IPS-18a (cell line): ENCODE measurements around the gene C12orf43.

Source experiments
- H3K27ac ChIP-seq: one replicate; pipeline ENCODE4 v1.5.1; 2013; ENCODE audit warnings: low read length
- H3K27me3 ChIP-seq: one replicate; pipeline ENCODE4 v1.6.1; 2013; ENCODE audit warnings: mild to moderate bottlenecking, low read length; ENCODE audit not compliant: control insufficient read depth, insufficient read depth
- H3K36me3 ChIP-seq: one replicate; pipeline ENCODE4 v1.6.1; 2013; ENCODE audit warnings: low read depth, low read length; ENCODE audit not compliant: control insufficient read depth
- H3K4me1 ChIP-seq: one replicate; pipeline ENCODE4 v1.6.1; 2013; ENCODE audit warnings: low read depth, low read length; ENCODE audit not compliant: control insufficient read depth
- H3K4me3 ChIP-seq: one replicate; pipeline ENCODE4 v1.5.1; 2013; ENCODE audit warnings: low read length
- H3K9ac ChIP-seq: one replicate; pipeline ENCODE4 v1.6.1; 2013; ENCODE audit warnings: mild to moderate bottlenecking, low read length, moderate library complexity
- H3K9me3 ChIP-seq: one replicate; pipeline ENCODE4 v1.6.1; 2013; ENCODE audit warnings: low read depth, low read length; ENCODE audit not compliant: control insufficient read depth

The C12orf43 gene

GRCh38 chr12:120994059-120994458, 22.2 kb downstream of the C12orf43 start:
- Histone ChIP-seq H3K9me3 (no peaks in the 10 kb centered on the region), H3K27me3 (no peaks in the 10 kb centered on the region), H3K4me3 (no peak overlapping the region), H3K36me3 (no peaks in the 10 kb centered on the region), H3K27ac (no peak overlapping the region), H3K9ac (no peak overlapping the region), H3K4me1 (no peaks in the 10 kb centered on the region)

GRCh38 chr12:120993496-120993895, 22.8 kb downstream of the C12orf43 start:
- Histone ChIP-seq H3K36me3 (no peaks in the 10 kb centered on the region), H3K4me1 (no peaks in the 10 kb centered on the region), H3K27ac (no peak overlapping the region), H3K9me3 (no peaks in the 10 kb centered on the region), H3K9ac (no peak overlapping the region), H3K27me3 (no peaks in the 10 kb centered on the region), H3K4me3 (no peak overlapping the region)

- Histone ChIP-seq H3K9ac (no peak overlapping the region), H3K36me3 (no peaks in the 10 kb centered on the region)
These were observed 23.3 kb downstream of the C12orf43 start for GRCh38 chr12:120992989-120993388.

GRCh38 chr12:120991965-120992364, 24.3 kb downstream of the C12orf43 start:
- H3K9me3 ChIP-seq = no peaks in the 10 kb centered on the region
- H3K4me3 ChIP-seq = no peak overlapping the region
- H3K27ac ChIP-seq = no peak overlapping the region
- H3K4me1 ChIP-seq = no peaks in the 10 kb centered on the region
- no peaks in the 10 kb centered on the region for H3K27me3 ChIP-seq
- no peaks in the 10 kb centered on the region for H3K36me3 ChIP-seq
- H3K9ac ChIP-seq = no peak overlapping the region

More at GRCh38 chr12:120992989-120993388, 23.3 kb downstream of the C12orf43 start:
- no peaks in the 10 kb centered on the region for H3K4me1 ChIP-seq
- no peak overlapping the region for H3K4me3 ChIP-seq
- no peak overlapping the region for H3K27ac ChIP-seq
- no peaks in the 10 kb centered on the region for H3K9me3 ChIP-seq
- no peaks in the 10 kb centered on the region for H3K27me3 ChIP-seq

GRCh38 chr12:120990487-120991055, 25.7 kb downstream of the C12orf43 start:
- no peaks in the 10 kb centered on the region for H3K36me3 ChIP-seq
- no peak overlapping the region for H3K4me3 ChIP-seq
- no peak overlapping the region for H3K9ac ChIP-seq
- H3K4me1 ChIP-seq = no peaks in the 10 kb centered on the region
- H3K27me3 ChIP-seq = no peaks in the 10 kb centered on the region
- H3K27ac ChIP-seq = no peak overlapping the region
- H3K9me3 ChIP-seq = no peaks in the 10 kb centered on the region

GRCh38 chr12:120989687-120990086, 26.6 kb downstream of the C12orf43 start:
- Histone ChIP-seq H3K9me3 (no peaks in the 10 kb centered on the region), H3K27me3 (no peaks in the 10 kb centered on the region), H3K36me3 (no peaks in the 10 kb centered on the region), H3K4me3 (no peak overlapping the region), H3K9ac (no peak overlapping the region), H3K27ac (no peak overlapping the region), H3K4me1 (no peaks in the 10 kb centered on the region)

GRCh38 chr12:120988658-120989057, 27.6 kb downstream of the C12orf43 start:
- H3K9ac ChIP-seq = no peak overlapping the region

GRCh38 chr12:120988234-120988633, 28.1 kb downstream of the C12orf43 start:
- H3K4me3 ChIP-seq = no peak overlapping the region
- H3K27ac ChIP-seq = no peak overlapping the region
- no peak overlapping the region for H3K9ac ChIP-seq
- H3K4me1 ChIP-seq = no peaks in the 10 kb centered on the region
- no peaks in the 10 kb centered on the region for H3K9me3 ChIP-seq
- H3K27me3 ChIP-seq = no peaks in the 10 kb centered on the region
- no peaks in the 10 kb centered on the region for H3K36me3 ChIP-seq

More at GRCh38 chr12:120988658-120989057, 27.6 kb downstream of the C12orf43 start:
- Histone ChIP-seq H3K4me1 (no peaks in the 10 kb centered on the region), H3K36me3 (no peaks in the 10 kb centered on the region), H3K27me3 (no peaks in the 10 kb centered on the region), H3K9me3 (no peaks in the 10 kb centered on the region), H3K27ac (no peak overlapping the region), H3K4me3 (no peak overlapping the region)

- Histone ChIP-seq H3K36me3 (no peaks in the 10 kb centered on the region), H3K9me3 (no peaks in the 10 kb centered on the region), H3K9ac (no peak overlapping the region), H3K4me1 (no peaks in the 10 kb centered on the region), H3K27me3 (no peaks in the 10 kb centered on the region), H3K27ac (no peak overlapping the region), H3K4me3 (no peak overlapping the region)
These were observed 31.9 kb downstream of the C12orf43 start for GRCh38 chr12:120984351-120984898.

- Histone ChIP-seq H3K4me3 (no peak overlapping the region), H3K36me3 (no peaks in the 10 kb centered on the region), H3K27ac (no peak overlapping the region), H3K9ac (no peak overlapping the region), H3K27me3 (no peaks in the 10 kb centered on the region), H3K4me1 (no peaks in the 10 kb centered on the region), H3K9me3 (no peaks in the 10 kb centered on the region)
These were observed 32.5 kb downstream of the C12orf43 start for GRCh38 chr12:120983759-120984158.

- no peak overlapping the region for H3K27ac ChIP-seq
- H3K4me1 ChIP-seq = no peaks in the 10 kb centered on the region
- H3K36me3 ChIP-seq = no peaks in the 10 kb centered on the region
- no peaks in the 10 kb centered on the region for H3K27me3 ChIP-seq
- no peak overlapping the region for H3K4me3 ChIP-seq
- H3K9ac ChIP-seq = no peak overlapping the region
- no peaks in the 10 kb centered on the region for H3K9me3 ChIP-seq
These were observed 33.6 kb downstream of the C12orf43 start for GRCh38 chr12:120982659-120983058.

- Histone ChIP-seq H3K36me3 (no peaks in the 10 kb centered on the region), H3K9me3 (no peaks in the 10 kb centered on the region), H3K4me1 (no peaks in the 10 kb centered on the region), H3K27ac (no peak overlapping the region), H3K4me3 (no peak overlapping the region), H3K9ac (no peak overlapping the region), H3K27me3 (no peaks in the 10 kb centered on the region)
These were observed 34.8 kb downstream of the C12orf43 start for GRCh38 chr12:120981407-120981941.
